Ovary (tissue), 9 donors: ENCODE data around the gene TSHZ3. TPM values are rescaled to one million over a fixed set of nuclear protein-coding genes. Genes with fewer than 3 reads are reported as not detected.

ENCODE experiments used
- DNase-seq, 5 donors: peaks; one replicate each; pipeline ENCODE4 v3.0.0-alpha.2; 2019 to 2020
- H3K27ac ChIP-seq, 2 donors: fragments of 200-600 bp; one replicate each; pipeline versions ENCODE4 v1.5.1 to v1.8.0; 2019 to 2022
- H3K27me3 ChIP-seq: fragments of 200-600 bp; one replicate; pipeline ENCODE4 v1.8.0; 2022
- H3K36me3 ChIP-seq: fragments of 200-600 bp; sonication (generic); one replicate; pipeline ENCODE4 v1.5.1; 2019
- H3K4me1 ChIP-seq: one replicate; pipeline ENCODE4 v1.8.1; 2013; ENCODE audit warnings: mild to moderate bottlenecking, moderate library complexity; ENCODE audit not compliant: insufficient read depth
- H3K4me3 ChIP-seq: fragments of 200-600 bp; sonication (generic); one replicate; pipeline ENCODE4 v1.5.1; 2017
- H3K9me3 ChIP-seq, 2 donors: fragments of 200-600 bp in 1 of 2; sonication (generic) in 1 of 2; one replicate each; pipeline versions ENCODE4 v1.5.1 to v1.8.1; 2013 to 2019; ENCODE audit warnings: mild to moderate bottlenecking in 1 of 2, moderate library complexity in 1 of 2
- CTCF ChIP-seq, 3 donors: fragments of 450-650 bp in 2 of 3; fragments of 200-600 bp in 1 of 3; IDR thresholded peaks; one replicate each; pipeline versions ENCODE4 v1.5.1 to v1.8.0; 2016 to 2022; ENCODE audit warnings: antibody characterized with exemption in 3 of 3, mild to moderate bottlenecking in 1 of 3
- EP300 ChIP-seq: sonication (generic); formaldehyde crosslinking; IDR thresholded peaks from one replicate; pipeline ENCODE4 v1.6.1; 2017; ENCODE audit warnings: antibody characterized with exemption
- POLR2A ChIP-seq: fragments of 450-650 bp; IDR thresholded peaks from one replicate; pipeline ENCODE4 v1.6.1; 2017; ENCODE audit warnings: antibody characterized with exemption, mild to moderate bottlenecking, moderate library complexity
- WGBS, 3 donors: extraction: QIAGEN DNeasy Blood & Tissue Kit in 1 of 3; methylation state at CpG; one replicate each; pipeline versions ENCODE4 v1.1.5 to v1.1.7; 2013 to 2017; 5-methylcytosine and 5-hydroxymethylcytosine counted together
- intact Hi-C, 4 donors: fragments of 100-400 bp; cut with DNase I; formaldehyde crosslinking; loops; one replicate each; pipeline versions ENCODE4 v1.11.0 to v1.15.1; 2022 to 2023
- polyA plus RNA-seq, 2 donors: library from polyadenylated mRNA; stranded (reverse); fragments of 200-250 nt in 1 of 2; fragments of 350-450 nt in 1 of 2; fragmentation: Illumina TruSeq in 1 of 2; extraction: RNeasy Lipid Tissue Mini Kit (QIAGEN cat#74804) in 1 of 2; gene quantifications; one replicate each; pipeline ENCODE4 v1.2.3, GENCODE V29; 2013 to 2014
- total RNA-seq, 7 donors: library from RNA; depleted of rRNA in 2 of 7; stranded (reverse); fragments of >200 nt in 2 of 7; fragmentation: NEBNext Ultra II Directional in 3 of 7; extraction: Animal tissue kit (Norgen Biotek cat#: 25700) in 3 of 7; gene quantifications; one replicate each; pipeline versions ENCODE4 v1.1.0 to v1.2.4, GENCODE V29; 2016 to 2023
- donor health status: DM: no; HTN: no; CAD: no; lungs with moderate emphysema.
- donor health status: DM: no; HTN: no; CAD: no.
- donor health status: Bipolar disorder and iron deficiency.
- donor health status: DM: yes; HTN: yes; CAD: no.
- donor health status: DM: no; HTN: no; CAD: no.
- donor health status: DM: yes; HTN: yes; CAD: no.

Gene TSHZ3
- total and polyA plus RNA-seq, 9 donors = 23.3 to 107 (median 50.3) TPM

- TF ChIP-seq EP300 = no peak
- no peak for TF ChIP-seq POLR2A
- TF ChIP-seq CTCF (IDR thresholded peaks at IDR 0.05) = no peak
- no peak overlapping the region for H3K4me3 ChIP-seq
- no peak for DNase-seq
- H3K27me3 ChIP-seq = no peaks in the 10 kb centered on the region
- WGBS, 3 donors = 96 to 100% (median 98%) methylated on average over 2 of the region's 2 CpGs
- H3K4me1 ChIP-seq = peaks cover 2% of the 10 kb centered on the region
- no peaks in the 10 kb centered on the region for H3K36me3 ChIP-seq
- H3K27ac ChIP-seq = no peak overlapping the region
- intact Hi-C loops = no loop called here
- H3K9me3 ChIP-seq = no peaks in the 10 kb centered on the region
Observed at GRCh38 chr19:31294189-31294588, 55.0 kb downstream of the TSHZ3 start.

GRCh38 chr19:31292639-31293185 is 56.5 kb downstream of the TSHZ3 start:
- no peak overlapping the region for H3K27ac ChIP-seq
- no peak overlapping the region for H3K4me3 ChIP-seq
- 93 to 98% (median 96%) methylated on average over 2 of the region's 2 CpGs for whole genome bisulfite sequencing, 3 donors
- no peak for DNase-seq
- TF ChIP-seq CTCF (IDR thresholded peaks at IDR 0.05) (no peak), EP300 (no peak), POLR2A (no peak)
- H3K36me3 ChIP-seq = no peaks in the 10 kb centered on the region
- H3K27me3 ChIP-seq = no peaks in the 10 kb centered on the region
- no peaks in the 10 kb centered on the region for H3K9me3 ChIP-seq
- intact Hi-C loops = no loop called here
- H3K4me1 ChIP-seq = peaks cover 4% of the 10 kb centered on the region

GRCh38 chr19:31290931-31291590 is 58.2 kb downstream of the TSHZ3 start:
- 73 to 84% (median 73%) methylated on average over 8 of the region's 8 CpGs for WGBS, 3 donors
- no peaks in the 10 kb centered on the region for H3K9me3 ChIP-seq
- TF ChIP-seq CTCF (IDR thresholded peaks at IDR 0.05) (no peak), POLR2A (no peak), EP300 (no peak)
- H3K36me3 ChIP-seq = no peaks in the 10 kb centered on the region
- no peaks in the 10 kb centered on the region for H3K27me3 ChIP-seq
- H3K27ac ChIP-seq = no peak overlapping the region
- no peak overlapping the region for H3K4me3 ChIP-seq
- intact Hi-C loops = no loop called here
- no peak for DNase-seq
- peaks cover 8% of the 10 kb centered on the region for H3K4me1 ChIP-seq

- no peak for DNase-seq
- TF ChIP-seq POLR2A (no peak), CTCF (IDR thresholded peaks at IDR 0.05) (no peak), EP300 (no peak)
- no peaks in the 10 kb centered on the region for H3K36me3 ChIP-seq
- no peaks in the 10 kb centered on the region for H3K27me3 ChIP-seq
- H3K4me3 ChIP-seq = no peak overlapping the region
- H3K9me3 ChIP-seq = no peaks in the 10 kb centered on the region
- 89 to 93% (median 92%) methylated on average over 4 of the region's 4 CpGs for WGBS, 3 donors
- H3K4me1 ChIP-seq = peaks cover 14% of the 10 kb centered on the region
- intact Hi-C loops = no loop called here
- no peak overlapping the region for H3K27ac ChIP-seq
Observed at GRCh38 chr19:31289976-31290375, 59.3 kb downstream of the TSHZ3 start.
